ENCODE data around the gene TKFC. TPM values are rescaled to one million over a fixed set of nuclear protein-coding genes. Genes with fewer than 3 reads are reported as not detected.

The TKFC gene
- total RNA-seq, 3 donors from 2014 or later, result 15.2 to 34.4 (median 26.9) TPM

GRCh38 chr11:61353131-61354067, 20.4 kb downstream of the TKFC start:
- no peak for TF ChIP-seq CTCF (IDR thresholded peaks at IDR 0.05)
- no peak for TF ChIP-seq POLR2A (IDR thresholded peaks at IDR 0.05)
- no peak for TF ChIP-seq POLR2AphosphoS5 (IDR thresholded peaks at IDR 0.05)
- H3K4me3 ChIP-seq, result no peak overlapping the region
- H3K27ac ChIP-seq, result no peak overlapping the region
- H3K36me3 ChIP-seq, result no peaks in the 10 kb centered on the region
- no peaks in the 10 kb centered on the region for H3K9me3 ChIP-seq
- DNase-seq (ENCODE audit: low spot score in 2 of 2), result no peak
- intact Hi-C loops (cut with DNase I; ENCODE audit: low total_unique reads), result no loop called here
- H3K27me3 ChIP-seq, result no peaks in the 10 kb centered on the region
- H3K4me1 ChIP-seq, result no peaks in the 10 kb centered on the region

- Histone ChIP-seq H3K4me3 (no peak overlapping the region), H3K27me3 (no peaks in the 10 kb centered on the region), H3K27ac (no peak overlapping the region), H3K4me1 (no peaks in the 10 kb centered on the region), H3K9me3 (no peaks in the 10 kb centered on the region), H3K36me3 (no peaks in the 10 kb centered on the region)
- intact Hi-C loops (cut with DNase I; ENCODE audit: low total_unique reads), result no loop called here
- no peak for DNase-seq (ENCODE audit: low spot score in 2 of 2)
- no peak for TF ChIP-seq POLR2AphosphoS5 (IDR thresholded peaks at IDR 0.05)
- TF ChIP-seq POLR2A (IDR thresholded peaks at IDR 0.05), result no peak
- no peak for TF ChIP-seq CTCF (IDR thresholded peaks at IDR 0.05)
Observed at GRCh38 chr11:61354208-61354607, 21.2 kb downstream of the TKFC start.

GRCh38 chr11:61356706-61357105, 23.7 kb downstream of the TKFC start:
- intact Hi-C loops (cut with DNase I; ENCODE audit: low total_unique reads), result no loop called here
- no peak for TF ChIP-seq POLR2A (IDR thresholded peaks at IDR 0.05)
- no peak for TF ChIP-seq POLR2AphosphoS5 (IDR thresholded peaks at IDR 0.05)
- TF ChIP-seq CTCF (IDR thresholded peaks at IDR 0.05), result no peak
- Histone ChIP-seq H3K4me1 (no peaks in the 10 kb centered on the region), H3K27me3 (no peaks in the 10 kb centered on the region), H3K36me3 (no peaks in the 10 kb centered on the region), H3K4me3 (no peak overlapping the region), H3K9me3 (no peaks in the 10 kb centered on the region), H3K27ac (no peak overlapping the region)
- DNase-seq (ENCODE audit: low spot score in 2 of 2), result no peak

- Histone ChIP-seq H3K27ac (no peak overlapping the region), H3K36me3 (no peaks in the 10 kb centered on the region), H3K4me3 (no peak overlapping the region), H3K4me1 (no peaks in the 10 kb centered on the region), H3K9me3 (no peaks in the 10 kb centered on the region), H3K27me3 (no peaks in the 10 kb centered on the region)
- TF ChIP-seq CTCF (IDR thresholded peaks at IDR 0.05) (no peak), POLR2A (IDR thresholded peaks at IDR 0.05) (no peak), POLR2AphosphoS5 (IDR thresholded peaks at IDR 0.05) (no peak)
- no peak for DNase-seq (ENCODE audit: low spot score in 2 of 2)
- intact Hi-C loops (cut with DNase I; ENCODE audit: low total_unique reads), result no loop called here
Observed at GRCh38 chr11:61357233-61357893, 24.3 kb downstream of the TKFC start.

- DNase-seq (ENCODE audit: low spot score in 2 of 2), result no peak
- no peak overlapping the region for H3K27ac ChIP-seq
- intact Hi-C loops (cut with DNase I; ENCODE audit: low total_unique reads), result no loop called here
Observed at GRCh38 chr11:61357894-61358239, 24.8 kb downstream of the TKFC start.

More at GRCh38 chr11:61357894-61358239, 24.8 kb downstream of the TKFC start:
- no peak overlapping the region for H3K4me3 ChIP-seq
- peaks cover 0 to under 1% of the 10 kb centered on the region in 2 donors for H3K4me1 ChIP-seq
- H3K9me3 ChIP-seq, result no peaks in the 10 kb centered on the region
- H3K36me3 ChIP-seq, result no peaks in the 10 kb centered on the region
- no peak for TF ChIP-seq CTCF (IDR thresholded peaks at IDR 0.05)
- H3K27me3 ChIP-seq, result no peaks in the 10 kb centered on the region
